IPS-11a (cell line): ENCODE results near the gene LINGO1.

Experiments
- H3K4me3 ChIP-seq: one replicate; pipeline ENCODE4 v1.5.1; 2013; ENCODE audit warnings: low read depth, low read length, control low read depth

The LINGO1 gene

DNA sequence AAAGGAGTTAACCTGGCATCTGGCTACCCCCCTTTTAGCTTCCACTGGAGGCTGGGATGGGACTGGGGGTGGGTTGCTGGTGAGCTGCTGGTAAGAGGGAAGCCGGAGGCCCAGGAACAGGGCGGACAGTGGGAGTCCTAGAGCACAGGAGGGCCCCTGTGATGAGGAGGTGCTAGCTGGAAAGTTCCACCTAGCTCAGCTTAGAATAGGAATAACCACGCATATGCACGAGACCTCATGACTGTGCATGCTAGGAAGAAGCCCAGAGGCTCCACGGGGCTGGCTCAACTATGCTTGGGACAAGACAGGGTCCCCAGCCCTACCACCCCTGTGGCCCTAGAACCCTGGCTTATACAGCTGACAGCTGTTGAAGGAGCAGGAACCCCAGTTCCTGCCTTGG is 34.1 kb downstream of the LINGO1 start:
- no peak overlapping the region for H3K4me3 ChIP-seq

DNA sequence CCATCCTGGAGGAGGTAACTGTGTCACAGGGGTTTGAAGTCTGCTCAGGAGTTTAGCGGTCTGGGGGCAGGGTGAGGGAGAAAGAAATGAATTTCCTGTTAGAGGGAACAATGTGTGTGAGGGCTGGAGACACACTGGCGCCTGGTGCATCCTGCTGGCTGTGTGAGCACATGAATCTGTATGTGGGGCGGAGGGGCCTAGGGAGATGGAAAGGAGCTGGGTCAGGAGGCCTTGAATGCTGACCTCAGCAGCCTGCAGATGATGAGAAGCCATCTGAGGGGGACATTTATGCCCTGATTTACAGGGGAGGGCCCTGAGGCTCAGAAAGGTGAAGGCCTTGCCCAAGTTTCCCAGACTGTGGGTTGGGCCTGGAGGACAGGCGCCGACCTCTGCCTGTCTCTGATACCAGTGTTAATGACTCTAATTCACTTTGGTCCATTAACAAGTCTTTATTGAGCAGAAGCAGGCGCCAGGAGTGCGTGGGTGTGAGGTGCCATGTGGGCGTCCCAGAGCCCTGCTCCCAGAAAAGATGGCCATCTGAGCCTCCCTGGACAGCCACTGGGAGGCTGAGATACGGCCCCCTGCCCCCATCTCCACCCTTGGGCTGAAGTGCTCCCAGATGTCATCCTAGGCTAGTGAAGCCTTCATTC is 34.8 kb downstream of the LINGO1 start:
- no peak overlapping the region for H3K4me3 ChIP-seq

DNA sequence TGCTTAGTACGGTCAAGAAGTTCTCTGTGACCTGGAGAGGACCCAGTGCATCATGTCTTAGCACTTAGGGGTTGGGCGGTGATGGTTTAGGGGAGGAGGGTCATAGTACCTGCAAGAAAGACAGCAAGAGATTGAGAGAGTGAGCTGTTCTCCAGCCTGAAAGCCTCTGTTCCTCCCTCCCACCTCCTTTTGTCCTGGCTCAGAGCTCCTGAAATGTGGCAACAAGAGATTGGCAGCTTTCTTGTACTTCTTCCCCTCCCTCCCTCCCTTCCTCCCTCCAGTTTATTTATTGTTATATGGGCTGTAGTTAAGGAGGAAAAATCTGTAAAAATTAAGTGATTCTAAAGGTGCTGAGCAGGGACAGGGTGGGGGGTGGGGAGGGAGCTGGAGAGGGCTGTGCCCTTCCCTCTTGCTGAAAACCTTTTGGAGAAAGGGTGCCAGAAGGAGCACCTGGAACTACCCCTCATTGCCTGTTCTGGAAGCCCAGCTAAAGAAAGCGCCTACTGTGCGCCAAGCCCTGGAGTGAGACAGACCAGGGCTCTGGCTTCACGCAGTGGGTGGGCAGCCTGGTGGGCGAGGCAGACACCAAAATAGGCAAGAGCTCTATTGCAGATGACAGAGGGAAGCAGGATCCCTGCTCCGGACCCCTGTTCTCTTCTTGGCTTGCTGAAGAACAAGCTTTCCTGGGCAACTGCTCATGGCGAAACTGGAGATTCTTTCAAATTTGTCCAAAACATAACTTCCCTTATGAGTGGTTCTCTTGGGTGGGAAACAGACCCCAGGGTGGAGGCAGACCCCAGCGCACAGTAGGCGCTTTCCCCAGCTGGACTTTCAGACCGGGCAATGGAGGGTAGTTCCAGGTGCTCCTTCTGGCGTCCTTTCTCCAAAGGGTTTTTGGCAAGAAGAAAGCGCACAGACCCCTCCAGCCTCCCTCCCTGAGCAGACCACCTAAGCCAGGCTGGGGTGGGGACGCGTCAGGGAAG is 35.6 kb downstream of the LINGO1 start:
- no peak overlapping the region for H3K4me3 ChIP-seq

DNA sequence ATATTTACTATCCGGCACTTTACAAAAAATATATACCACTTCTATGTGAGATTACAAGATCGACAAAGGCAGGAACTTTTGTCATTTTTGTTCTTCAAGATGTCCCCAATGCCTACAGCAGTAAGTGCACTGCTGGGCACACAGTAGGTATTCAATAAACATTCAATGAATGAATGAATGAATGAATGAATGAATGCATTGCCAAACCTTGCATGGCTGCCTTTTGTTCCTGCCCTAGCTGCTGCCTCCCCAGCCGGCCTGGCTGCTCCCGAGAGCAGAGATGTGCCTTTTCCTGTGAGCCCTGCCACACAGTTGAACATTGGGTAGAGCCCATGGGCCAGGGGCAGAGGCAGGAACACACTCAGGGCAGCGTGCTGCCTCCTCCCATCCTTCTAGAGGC is 37.5 kb downstream of the LINGO1 start:
- no peak overlapping the region for H3K4me3 ChIP-seq

DNA sequence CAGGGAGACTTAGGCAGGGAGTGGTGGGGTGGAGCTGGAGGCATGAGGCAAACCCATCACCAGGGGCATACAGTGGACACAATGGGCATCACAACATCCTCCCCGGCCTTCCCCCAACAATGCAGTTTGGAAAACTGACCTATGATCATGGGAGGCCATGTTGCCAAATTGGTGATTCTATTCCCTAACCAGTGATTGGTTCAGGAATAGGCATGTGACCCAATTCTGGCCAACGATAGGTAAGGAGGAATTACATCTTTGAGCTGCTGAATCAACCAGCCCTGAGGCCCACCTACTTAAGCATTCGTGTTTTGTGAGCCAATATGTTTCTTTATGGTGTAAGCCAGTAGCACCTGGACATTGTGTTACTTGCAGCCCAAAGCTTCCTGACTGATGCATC is 40.0 kb downstream of the LINGO1 start:
- H3K4me3 ChIP-seq, result no peak overlapping the region

DNA sequence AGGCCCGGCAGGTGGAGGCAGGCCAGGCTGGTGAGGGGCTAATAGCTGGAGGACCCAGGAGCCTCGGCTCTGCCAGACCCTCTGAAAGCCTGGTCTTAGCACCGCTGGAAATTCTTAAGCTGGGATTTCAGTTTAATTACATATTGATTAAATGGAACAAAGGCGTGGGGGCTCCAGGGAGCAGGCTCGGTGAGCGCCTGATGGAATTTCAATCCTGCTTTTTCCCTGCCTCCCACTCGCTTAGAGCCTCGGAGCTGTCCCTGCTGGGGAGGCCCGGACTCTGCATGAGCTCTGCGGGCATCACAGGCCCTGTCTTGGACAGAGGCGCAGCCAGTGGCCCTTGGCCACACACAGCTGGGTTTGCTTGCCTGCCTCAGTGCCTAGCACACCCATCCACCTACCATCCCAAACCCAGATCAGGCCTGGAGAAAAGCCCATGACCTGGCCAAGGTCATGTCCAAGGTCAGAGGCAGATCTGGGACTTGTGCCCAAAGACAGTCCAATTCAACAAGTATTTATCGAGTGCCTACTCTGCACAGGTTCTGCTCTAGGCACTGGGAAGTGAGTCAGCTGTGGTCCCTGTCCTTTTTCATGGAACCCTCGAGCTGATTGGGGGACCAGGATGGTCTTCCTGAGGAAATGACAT is 40.6 kb downstream of the LINGO1 start:
- H3K4me3 ChIP-seq, result no peak overlapping the region

DNA sequence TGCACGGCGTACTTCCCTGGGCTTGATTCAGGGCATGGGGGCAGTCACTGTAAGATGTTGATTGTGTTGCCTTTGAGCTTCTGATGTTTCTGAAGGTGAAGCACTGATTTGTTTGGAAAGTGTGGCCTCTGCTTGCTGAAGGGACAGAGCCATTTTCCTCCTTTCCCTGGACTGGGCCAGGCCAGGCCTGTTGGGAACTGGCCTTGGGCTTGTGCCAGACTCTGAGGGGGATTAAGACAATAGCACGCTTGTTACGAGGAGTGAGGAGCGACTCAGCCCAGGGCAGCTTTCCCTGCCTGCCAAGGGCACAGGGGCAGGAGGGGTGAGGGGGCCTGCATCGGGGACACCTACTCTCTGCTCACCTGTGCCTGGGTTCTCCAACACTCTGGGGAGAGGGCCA is 42.9 kb downstream of the LINGO1 start:
- H3K4me3 ChIP-seq, result no peak overlapping the region

DNA sequence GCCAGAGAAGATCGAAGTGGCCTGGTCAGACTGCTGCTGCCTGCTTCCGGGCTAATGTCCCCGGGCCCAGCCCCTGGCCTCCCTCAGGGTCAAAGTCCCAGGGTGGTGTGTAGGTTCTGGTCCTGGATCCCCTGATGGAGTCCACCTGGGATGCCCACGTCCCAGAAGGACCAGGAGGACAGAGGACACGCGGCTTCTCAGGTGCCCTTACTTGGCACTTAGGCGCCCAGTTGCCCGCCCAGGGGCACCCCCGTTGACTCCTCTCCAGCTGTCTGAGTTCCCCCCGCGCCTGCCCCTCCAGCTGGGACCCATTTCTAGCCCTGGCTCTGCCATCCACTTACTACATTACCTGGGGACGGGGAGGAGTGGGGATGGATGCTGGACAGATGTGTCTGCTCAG is 44.6 kb downstream of the LINGO1 start:
- no peak overlapping the region for H3K4me3 ChIP-seq

DNA sequence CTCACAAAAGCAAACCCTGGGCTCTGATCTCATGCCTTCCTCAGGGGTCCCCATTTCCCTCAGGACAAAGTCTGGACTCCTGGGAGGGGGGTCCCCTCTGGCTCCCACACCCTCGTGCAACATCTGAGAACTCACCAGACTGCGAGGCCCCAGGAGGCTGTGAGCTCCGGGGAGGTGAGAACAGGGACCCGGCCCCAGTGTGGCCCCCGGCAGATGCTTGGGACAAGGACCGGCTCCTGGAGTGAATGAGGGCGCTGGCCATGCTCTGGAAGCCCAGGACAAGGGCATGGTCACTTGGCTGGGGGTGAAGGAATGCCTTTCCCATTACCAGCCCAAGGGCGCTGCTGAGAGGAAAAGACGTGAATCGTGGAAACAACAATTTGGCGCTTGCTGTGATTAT is 48.0 kb downstream of the LINGO1 start:
- H3K4me3 ChIP-seq, result no peak overlapping the region

DNA sequence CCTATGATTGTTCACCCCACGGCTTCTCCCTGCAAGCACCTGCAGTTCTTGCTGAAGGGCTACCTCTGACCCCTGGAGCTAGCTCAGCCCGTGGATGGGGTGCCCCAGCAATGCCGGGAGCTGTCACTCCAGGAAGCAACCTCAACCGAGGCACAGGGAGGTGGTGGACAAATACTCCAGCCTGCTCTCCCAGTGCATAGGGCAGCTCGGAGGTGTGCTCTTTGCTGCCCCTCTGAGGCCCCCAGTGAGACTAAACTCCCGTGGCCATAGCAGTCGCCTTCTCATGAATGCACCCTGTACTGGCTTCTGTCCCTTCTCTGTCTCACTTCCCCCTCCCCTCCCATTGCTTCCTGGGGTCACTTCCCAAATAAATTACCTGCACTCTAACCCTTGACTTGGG is 48.5 kb downstream of the LINGO1 start:
- H3K4me3 ChIP-seq, result no peak overlapping the region

DNA sequence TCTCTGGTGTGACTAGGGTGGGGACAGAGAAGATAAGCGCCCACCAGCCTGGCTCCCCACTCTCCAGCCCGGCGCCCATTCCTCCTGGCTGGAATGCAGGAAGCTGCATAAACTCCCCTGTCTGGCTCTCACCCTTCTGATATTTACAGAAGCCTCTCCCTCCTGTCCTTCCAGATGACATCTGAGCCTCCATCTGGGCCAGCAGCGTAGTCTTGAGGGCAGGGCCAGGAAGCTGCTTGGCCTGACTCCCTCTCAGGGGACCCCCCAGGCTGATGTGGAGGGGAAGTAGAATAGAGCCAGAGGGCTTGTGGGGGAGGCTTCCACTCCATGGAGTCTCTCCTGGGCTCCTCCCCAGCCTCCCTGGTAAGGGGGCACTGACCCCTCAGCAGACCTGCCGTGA is 49.9 kb downstream of the LINGO1 start:
- no peak overlapping the region for H3K4me3 ChIP-seq

DNA sequence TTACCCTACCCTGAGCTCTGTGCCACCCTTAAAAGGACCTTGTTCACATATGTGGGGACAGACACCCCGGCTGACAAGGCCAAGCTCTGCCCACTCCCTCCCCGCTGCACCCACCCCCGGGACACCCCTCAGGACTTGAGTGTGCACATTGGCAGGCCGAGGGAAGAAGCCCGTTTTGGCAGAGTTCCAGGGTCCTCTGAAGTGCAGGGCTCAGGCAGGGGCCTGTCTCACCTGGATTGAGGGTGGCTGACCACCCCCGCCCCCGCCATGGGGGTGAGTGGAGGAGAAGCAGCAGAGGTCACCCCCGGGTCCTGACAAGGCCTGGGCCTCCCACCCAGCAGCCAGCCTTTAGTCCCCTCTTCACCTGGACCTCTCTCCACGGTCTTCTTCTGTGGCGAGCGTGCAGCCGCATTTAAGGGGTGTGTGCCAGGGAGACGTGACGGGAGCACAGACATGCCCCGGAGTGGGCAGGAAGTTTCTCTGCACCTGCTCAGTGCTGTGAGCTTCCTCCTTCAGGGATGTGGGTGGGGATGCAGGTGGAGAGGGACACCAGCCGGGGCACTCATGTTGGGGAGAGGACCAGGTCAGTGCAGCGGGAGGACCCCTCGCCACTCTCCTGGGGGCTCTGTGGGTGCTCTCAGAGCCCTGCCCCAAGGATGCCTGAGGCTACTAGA is 50.7 kb downstream of the LINGO1 start:
- H3K4me3 ChIP-seq, result no peak overlapping the region

DNA sequence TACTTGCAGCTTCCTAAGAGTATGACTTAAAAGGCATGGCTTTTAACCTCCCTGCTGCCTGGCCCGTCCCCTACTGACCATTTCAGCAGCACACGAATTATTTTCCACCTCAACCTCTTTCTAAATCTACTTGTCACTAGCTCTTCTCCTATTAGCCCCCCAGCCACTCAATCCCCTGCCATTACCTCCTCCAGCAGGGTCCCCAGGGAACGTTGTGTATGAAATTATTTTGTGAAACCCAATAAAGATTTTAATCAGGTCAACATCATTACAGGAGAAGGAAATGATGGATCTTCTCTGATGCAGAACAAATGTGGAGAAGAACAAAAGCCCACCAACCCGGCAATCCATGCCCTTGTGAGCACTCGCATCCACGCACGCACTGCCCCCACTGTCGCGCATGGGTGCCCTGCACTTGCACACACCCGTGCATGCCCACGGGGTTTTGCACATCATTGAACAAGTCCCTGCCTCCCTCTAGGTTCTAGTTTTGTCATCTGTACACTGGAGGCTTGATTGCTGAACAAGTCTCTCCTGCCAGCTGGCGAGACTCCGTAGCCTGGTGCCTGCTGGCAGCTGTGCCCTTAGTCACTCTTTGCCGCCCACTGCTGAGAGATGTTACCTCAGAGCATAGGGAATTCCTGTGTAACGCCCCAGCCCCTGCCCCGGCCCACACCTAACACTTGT is 51.6 kb downstream of the LINGO1 start:
- H3K4me3 ChIP-seq, result no peak overlapping the region

DNA sequence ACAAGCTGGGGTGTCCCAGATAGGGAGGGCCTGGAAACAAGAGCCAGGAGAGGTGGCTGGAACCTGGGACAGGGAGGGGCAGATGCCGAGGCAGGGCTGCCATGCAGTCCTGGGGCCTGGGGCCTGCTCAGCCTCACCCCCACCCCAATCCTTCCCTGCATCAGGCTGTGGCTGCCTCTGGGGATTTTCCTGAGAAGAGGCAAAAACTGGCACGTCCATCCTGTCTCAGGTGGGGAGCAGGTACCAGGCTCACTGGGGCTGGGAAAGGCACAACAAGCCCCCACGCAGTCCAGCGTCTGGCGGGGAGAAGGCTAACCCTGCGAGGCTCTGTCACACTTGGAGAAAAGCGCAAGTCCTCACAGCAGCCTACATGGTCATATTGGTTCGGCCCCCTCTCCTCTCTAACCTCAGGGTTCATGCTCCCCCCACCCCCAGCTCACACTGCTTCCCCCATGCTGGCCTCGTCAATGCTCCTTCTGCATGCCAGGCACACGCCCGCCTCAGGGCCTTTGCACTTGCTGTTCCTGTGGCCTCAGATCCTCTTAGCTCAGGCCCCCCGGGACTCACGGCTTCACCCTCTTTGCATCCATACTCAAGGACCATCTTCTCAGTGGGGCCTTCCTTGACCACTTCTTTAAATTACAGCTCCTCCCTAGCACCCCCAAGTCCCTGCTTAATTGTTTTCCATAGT is 53.1 kb downstream of the LINGO1 start:
- H3K4me3 ChIP-seq, result no peak overlapping the region

DNA sequence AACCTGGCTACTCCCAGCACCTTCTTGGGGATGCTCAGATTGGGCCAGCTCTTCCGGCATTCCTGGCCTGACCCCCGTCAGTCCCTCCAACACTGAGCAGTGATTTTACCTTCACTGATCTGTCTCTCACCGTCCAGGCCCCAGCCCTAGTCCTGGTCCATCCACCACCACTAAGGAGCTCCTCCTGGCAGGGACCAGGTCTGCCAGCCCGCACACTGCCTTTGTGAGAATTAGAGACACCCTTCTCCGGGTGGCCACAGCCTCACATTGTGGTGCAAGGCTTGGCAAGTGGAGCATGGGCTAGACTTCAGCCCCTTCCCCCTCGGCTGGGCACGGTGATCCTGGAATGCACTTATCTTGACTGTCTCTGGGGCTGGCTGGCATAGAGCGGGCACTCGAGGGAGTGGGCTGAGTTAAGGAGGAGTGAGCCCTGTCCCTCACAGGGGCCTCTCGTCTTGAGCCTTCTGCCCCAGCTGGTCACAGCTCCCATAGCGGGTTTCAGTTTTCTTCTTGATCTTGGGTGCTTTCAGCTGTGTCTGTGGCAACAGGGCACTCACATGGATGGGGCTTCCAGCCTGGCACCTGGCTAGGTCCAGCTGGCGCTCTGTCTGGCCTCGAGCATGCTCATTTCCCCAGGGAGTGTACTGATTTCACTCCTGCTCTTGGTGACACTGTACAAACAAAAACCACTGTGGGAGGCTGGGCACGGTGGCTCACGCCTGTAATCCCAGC is 53.9 kb downstream of the LINGO1 start:
- H3K4me3 ChIP-seq, result no peak overlapping the region

DNA sequence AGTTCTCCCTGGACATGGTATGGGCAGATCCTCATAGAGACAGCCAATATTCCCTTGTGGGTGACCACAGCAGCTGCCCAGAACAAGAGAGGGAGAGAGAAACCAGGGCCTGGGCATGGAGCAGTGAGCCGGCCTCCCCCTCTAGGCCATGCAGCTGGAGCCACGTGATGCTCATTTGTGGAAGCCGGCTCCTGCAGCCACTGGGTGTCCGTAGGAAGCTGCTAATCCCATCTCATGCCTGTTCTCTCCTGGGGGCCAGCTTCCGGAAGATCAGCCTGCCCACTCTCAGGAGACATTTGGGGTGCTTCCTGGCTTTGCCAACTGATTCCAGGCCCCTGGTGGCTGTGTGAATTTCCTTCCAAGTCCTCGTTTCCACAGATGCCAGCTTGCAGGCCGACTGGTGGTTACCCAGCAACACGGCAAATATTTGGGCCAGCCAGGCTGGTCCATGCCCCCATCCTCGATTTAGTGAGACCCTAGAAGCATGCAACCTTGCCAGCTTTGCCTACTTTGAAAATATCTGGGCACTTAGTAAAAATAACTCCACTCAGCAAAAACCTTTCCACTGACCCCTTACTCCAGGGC is 55.3 kb downstream of the LINGO1 start:
- no peak overlapping the region for H3K4me3 ChIP-seq

DNA sequence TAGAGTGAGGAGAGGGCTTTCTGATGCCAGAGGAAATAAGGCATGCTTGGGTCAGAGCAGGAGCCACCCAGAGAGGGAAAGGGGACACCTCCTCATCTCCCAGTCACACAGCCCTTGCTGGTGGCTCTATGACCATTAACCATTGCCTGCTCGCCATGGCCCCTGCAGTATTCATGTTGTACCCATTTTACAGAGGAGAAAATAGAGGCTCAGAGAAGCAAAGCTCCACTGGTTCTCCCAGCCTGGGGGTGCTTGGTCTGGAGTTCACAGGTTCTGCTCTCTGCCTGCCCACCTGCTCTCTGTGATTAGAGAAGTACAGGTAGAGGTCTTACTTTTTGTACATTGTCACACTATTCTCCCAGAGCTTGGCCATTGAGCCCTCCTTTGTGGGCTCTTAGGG is 56.2 kb downstream of the LINGO1 start:
- no peak overlapping the region for H3K4me3 ChIP-seq

DNA sequence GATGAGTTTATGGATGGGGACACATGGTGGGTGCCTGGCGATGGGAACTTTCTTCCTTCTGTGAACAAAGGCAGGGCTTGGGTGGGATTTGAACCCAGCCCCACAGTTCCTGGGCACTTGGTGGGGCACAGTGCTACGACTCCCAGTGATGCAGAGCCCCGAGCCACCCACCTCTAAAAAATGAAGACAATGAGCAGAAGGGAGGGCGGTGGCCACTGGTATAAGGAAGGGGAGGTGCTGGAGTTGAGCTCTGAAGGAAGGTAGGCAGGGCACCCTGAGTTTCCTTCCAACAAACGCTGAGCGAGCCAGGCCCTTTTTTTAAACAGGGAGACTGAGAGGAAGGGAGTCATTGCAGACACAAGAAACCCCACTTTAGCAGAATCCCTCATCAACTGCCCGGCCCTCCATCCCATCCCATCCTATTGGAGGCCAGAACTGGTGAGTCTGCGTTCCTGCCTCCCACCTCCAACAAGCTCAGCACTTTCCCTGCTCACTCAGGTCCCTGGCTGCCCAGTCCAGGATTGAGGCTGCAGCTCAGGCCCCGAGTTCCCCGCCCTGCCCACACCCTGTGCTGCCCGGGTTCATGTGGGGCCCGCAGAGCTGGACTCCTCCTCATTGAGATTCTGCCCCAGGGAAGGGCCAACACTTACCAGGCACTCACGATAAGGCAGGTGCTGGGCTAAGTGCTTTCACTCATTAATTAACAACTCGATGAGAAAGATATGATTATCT is 57.3 kb downstream of the LINGO1 start:
- H3K4me3 ChIP-seq, result no peak overlapping the region
